Progenitor cell of endocrine pancreas (in vitro differentiated cells): ENCODE measurements around the gene PNMA8A. TPM values are rescaled to one million over a fixed set of nuclear protein-coding genes. Genes with fewer than 3 reads are reported as not detected.
"Not testable (repeated sequence)": the region's sequence is repeated elsewhere in the genome, so short reads cannot be mapped to it uniquely, and the experiment has no call there.

Experiments used
- DNase-seq: peaks from one replicate; pipeline ENCODE4 v3.0.0; 2021; ENCODE audit warnings: low spot score; ENCODE audit not compliant: unreplicated experiment
- H3K27ac Mint-ChIP-seq: 2 replicates; pipeline ENCODE4 v1.8.0; 2021; ENCODE audit warnings: mild to moderate bottlenecking, moderate library complexity, mixed read lengths
- H3K27me3 Mint-ChIP-seq: 2 replicates; pipeline ENCODE4 v1.8.0; 2021; ENCODE audit warnings: mixed read lengths
- H3K36me3 Mint-ChIP-seq: 2 replicates; pipeline ENCODE4 v1.8.0; 2022; ENCODE audit warnings: mixed read lengths; ENCODE audit not compliant: insufficient read depth
- H3K4me1 Mint-ChIP-seq: 2 replicates; pipeline ENCODE4 v1.8.0; 2021; ENCODE audit warnings: low read depth, mixed read lengths
- H3K4me3 Mint-ChIP-seq: 2 replicates; pipeline ENCODE4 v1.8.0; 2021; ENCODE audit warnings: low read depth, mild to moderate bottlenecking, moderate library complexity, mixed read lengths
- H3K9me3 Mint-ChIP-seq: 2 replicates; pipeline ENCODE4 v1.8.0; 2021; ENCODE audit warnings: low read depth, mixed read lengths
- total RNA-seq: library from RNA; stranded (reverse); gene quantifications from 2 replicates; pipeline ENCODE4 v1.2.1, GENCODE V29; 2021
- TF ChIP-seq, protein P1 (sequence below): fragments of 200-600 bp; sonication (generic); IDR thresholded peaks from one replicate; pipeline ENCODE4 v1.5.0; 2021; ENCODE audit warnings: antibody characterized with exemption, mild to moderate bottlenecking; ENCODE audit not compliant: unreplicated experiment

The PNMA8A gene
- total RNA-seq, 1 donor from 2014 or later, result 27.5 TPM

DNA sequence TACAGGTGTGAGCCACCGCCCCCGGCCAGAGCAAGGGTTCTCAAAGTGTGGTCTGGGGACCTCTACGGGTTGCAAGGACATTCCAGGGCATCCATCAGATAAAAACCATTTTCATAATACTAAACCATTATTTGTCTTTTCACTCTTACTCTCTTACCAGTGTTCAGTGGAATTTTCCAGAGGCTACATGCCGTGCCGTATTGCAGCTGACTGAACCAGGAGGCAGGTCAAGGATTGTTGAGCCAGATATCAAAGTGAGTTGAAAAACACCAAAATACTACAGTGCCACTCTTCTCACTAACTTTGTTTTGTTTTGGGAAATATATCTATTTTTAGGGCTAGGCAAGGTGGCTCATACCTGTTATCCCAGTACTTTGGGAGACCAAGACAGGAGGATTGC lies 31.5 kb upstream of the PNMA8A start:
- no peaks in the 10 kb centered on the region for H3K36me3 Mint-ChIP-seq
- no peak overlapping the region for H3K27ac Mint-ChIP-seq
- H3K4me1 Mint-ChIP-seq, result peaks cover 5% of the 10 kb centered on the region
- no peaks in the 10 kb centered on the region for H3K9me3 Mint-ChIP-seq
- no peak for DNase-seq
- H3K27me3 Mint-ChIP-seq, result peaks cover 11% of the 10 kb centered on the region
- H3K4me3 Mint-ChIP-seq, result no peak overlapping the region
- TF ChIP-seq, protein P1, sequence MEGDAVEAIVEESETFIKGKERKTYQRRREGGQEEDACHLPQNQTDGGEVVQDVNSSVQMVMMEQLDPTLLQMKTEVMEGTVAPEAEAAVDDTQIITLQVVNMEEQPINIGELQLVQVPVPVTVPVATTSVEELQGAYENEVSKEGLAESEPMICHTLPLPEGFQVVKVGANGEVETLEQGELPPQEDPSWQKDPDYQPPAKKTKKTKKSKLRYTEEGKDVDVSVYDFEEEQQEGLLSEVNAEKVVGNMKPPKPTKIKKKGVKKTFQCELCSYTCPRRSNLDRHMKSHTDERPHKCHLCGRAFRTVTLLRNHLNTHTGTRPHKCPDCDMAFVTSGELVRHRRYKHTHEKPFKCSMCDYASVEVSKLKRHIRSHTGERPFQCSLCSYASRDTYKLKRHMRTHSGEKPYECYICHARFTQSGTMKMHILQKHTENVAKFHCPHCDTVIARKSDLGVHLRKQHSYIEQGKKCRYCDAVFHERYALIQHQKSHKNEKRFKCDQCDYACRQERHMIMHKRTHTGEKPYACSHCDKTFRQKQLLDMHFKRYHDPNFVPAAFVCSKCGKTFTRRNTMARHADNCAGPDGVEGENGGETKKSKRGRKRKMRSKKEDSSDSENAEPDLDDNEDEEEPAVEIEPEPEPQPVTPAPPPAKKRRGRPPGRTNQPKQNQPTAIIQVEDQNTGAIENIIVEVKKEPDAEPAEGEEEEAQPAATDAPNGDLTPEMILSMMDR, result no peak

DNA sequence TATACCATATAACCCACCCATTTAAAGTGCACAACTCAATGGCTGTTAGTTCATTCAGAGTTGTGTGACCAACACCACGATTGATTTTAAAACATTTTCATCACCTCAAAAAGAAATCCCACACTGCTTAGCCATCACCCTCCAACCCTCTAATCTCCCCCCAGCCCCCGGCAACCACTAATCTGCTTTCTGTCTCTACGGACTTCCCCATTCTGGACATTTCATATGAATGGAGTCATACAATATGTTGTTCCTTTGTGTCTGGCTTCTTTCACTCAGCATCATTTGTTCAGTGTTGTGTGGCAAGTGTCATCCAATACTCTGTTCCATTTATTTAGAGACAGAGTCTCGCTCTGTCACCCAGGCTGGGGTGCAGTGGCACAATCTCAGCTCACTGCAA lies 28.3 kb upstream of the PNMA8A start:
- no peaks in the 10 kb centered on the region for H3K9me3 Mint-ChIP-seq
- no peak overlapping the region for H3K4me3 Mint-ChIP-seq
- H3K27me3 Mint-ChIP-seq, result peaks cover 12% of the 10 kb centered on the region
- peaks cover 1% of the 10 kb centered on the region for H3K36me3 Mint-ChIP-seq
- no peak for DNase-seq
- peaks cover 7% of the 10 kb centered on the region for H3K4me1 Mint-ChIP-seq
- no peak overlapping the region for H3K27ac Mint-ChIP-seq
- TF ChIP-seq, protein P1, result no peak

DNA sequence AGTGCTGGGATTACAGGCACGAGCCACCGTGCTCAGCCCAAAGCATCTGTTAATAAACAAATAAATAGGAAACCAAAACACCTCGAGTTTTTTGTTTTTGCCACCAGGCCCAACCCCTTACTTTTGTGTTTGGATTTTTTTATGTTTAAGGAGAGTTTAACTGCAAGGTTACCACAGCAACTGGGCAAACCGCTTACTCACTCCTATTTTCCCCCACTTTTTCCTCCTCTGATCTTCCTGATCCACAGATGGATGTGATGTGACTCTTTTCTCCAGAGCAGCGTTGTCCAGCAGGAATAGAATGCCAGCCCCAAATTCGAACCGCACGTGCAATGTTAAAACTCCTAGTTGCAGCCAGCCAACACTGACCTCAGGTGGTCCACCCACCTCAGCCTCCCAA lies 26.4 kb upstream of the PNMA8A start:
- no peaks in the 10 kb centered on the region for H3K9me3 Mint-ChIP-seq
- H3K36me3 Mint-ChIP-seq, result peaks cover 3% of the 10 kb centered on the region
- no peak overlapping the region for H3K27ac Mint-ChIP-seq
- peaks cover 6% of the 10 kb centered on the region for H3K4me1 Mint-ChIP-seq
- peaks cover 17% of the 10 kb centered on the region for H3K27me3 Mint-ChIP-seq
- H3K4me3 Mint-ChIP-seq, result no peak overlapping the region
- DNase-seq, result no peak
- TF ChIP-seq, protein P1, result no peak

DNA sequence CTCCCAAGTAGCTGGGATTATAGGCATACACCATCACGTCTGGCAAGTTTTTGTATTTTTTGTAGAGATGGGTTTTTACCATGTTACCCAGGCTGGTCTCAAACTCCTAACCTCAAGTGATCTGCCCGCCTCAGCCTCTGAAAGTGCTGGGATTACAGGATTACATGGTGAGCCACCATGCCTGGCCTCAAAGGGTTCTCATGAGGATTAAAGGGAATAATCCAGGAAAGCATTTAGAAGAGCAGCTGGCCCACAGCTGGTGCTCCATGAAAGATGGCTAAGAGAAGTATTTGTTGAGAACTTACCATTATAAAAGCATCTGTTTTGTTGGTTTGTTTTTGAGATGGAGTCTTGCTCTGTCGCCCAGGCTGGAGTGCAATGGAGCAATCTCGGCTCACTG lies 25.5 kb upstream of the PNMA8A start:
- not testable (repeated sequence) for H3K27ac Mint-ChIP-seq, H3K36me3 Mint-ChIP-seq, H3K4me3 Mint-ChIP-seq, H3K4me1 Mint-ChIP-seq, DNase-seq, H3K9me3 Mint-ChIP-seq
- peaks cover 20% of the 10 kb centered on the region for H3K27me3 Mint-ChIP-seq

DNA sequence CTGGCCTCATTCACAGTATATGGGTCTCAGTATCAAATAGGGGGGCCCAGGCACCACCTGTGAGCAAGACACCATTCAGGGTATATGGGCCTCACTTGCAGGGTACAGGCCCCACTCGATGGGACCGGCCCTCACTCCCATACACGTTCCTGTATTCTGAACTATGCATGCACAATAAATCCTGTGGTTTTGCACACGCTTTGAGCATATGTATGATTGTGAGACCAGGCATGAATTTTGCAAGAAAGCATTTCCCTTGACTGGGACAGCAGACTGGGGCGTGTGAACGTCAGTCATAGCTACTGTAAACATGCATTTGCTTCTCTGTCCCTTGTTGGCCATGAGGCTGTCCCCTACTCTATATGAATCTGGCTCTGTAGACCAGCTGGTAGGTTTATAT lies 24.9 kb upstream of the PNMA8A start:
- TF ChIP-seq, protein P1, result no peak
- no peaks in the 10 kb centered on the region for H3K9me3 Mint-ChIP-seq
- DNase-seq, result no peak
- peak overlapping the region; percentile 49 for H3K27ac Mint-ChIP-seq
- H3K36me3 Mint-ChIP-seq, result peaks cover 3% of the 10 kb centered on the region
- no peak overlapping the region for H3K4me3 Mint-ChIP-seq
- peaks cover 26% of the 10 kb centered on the region for H3K27me3 Mint-ChIP-seq
- H3K4me1 Mint-ChIP-seq, result peaks cover 6% of the 10 kb centered on the region

DNA sequence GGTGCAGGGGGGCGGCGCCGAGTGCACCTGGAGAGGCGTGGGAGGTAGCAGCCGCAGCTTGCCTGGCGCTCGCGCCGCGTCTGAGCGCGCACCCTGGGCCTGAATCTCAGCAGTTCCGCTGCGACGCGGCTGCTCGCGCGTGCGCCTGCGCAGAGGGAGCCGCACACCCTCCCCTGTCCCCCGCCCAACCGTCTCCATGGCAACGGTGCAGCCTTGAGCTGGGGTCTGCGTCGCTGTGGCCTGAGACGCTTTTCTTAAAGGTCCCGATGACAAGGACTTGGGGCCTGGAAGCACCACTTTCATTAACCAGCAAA lies 24.4 kb upstream of the PNMA8A start, which contains the start of gene PNMA8B:
PNMA8B (minus strand) TSS at position 82 of the 314 bp plus-strand sequence. CDS start 402 bp downstream, outside the sequence.
- Mint-ChIP-seq H3K9me3 (no peaks in the 10 kb centered on the region), H3K27me3 (peaks cover 32% of the 10 kb centered on the region), H3K27ac (peak within 1 kb of the TSS; percentile 49), H3K36me3 (peaks cover 3% of the 10 kb centered on the region), H3K4me3 (peak within 1 kb of the TSS; percentile 45), H3K4me1 (peaks cover 6% of the 10 kb centered on the region)
- TF ChIP-seq, protein P1, result no peak
- DNase-seq, result peak; percentile 92
